GM19328 (cell line): ENCODE data around the gene SERPINB8.

Source experiments
- ATAC-seq: cut with Tn5 transposase; IDR thresholded peaks from one replicate; pipeline ENCODE4 v1.9.1; 2021; ENCODE audit warnings: mild to moderate bottlenecking, moderate library complexity; ENCODE audit not compliant: unreplicated experiment

The SERPINB8 gene

GRCh38 chr18:64002581-64002980 lies 32.7 kb downstream of the SERPINB8 start:
- no peak for ATAC-seq

- no peak for ATAC-seq
Observed at GRCh38 chr18:64009305-64009704, 39.4 kb downstream of the SERPINB8 start.

- ATAC-seq, result no peak
Observed at GRCh38 chr18:64011513-64011912, 41.6 kb downstream of the SERPINB8 start.

GRCh38 chr18:64017870-64018269 lies 48.0 kb downstream of the SERPINB8 start:
- ATAC-seq, result peak; percentile 56

- ATAC-seq, result no peak
Observed at GRCh38 chr18:64019922-64020756, 50.3 kb downstream of the SERPINB8 start.

GRCh38 chr18:64026350-64026749 lies 56.5 kb downstream of the SERPINB8 start:
- no peak for ATAC-seq

GRCh38 chr18:64027931-64028695 lies 58.2 kb downstream of the SERPINB8 start:
- ATAC-seq, result peak; percentile 86

GRCh38 chr18:64029096-64029495 lies 59.2 kb downstream of the SERPINB8 start:
- no peak for ATAC-seq

- ATAC-seq, result no peak
Observed at GRCh38 chr18:64031411-64031810, 61.5 kb downstream of the SERPINB8 start.

GRCh38 chr18:64032312-64032711 lies 62.4 kb downstream of the SERPINB8 start:
- ATAC-seq, result no peak

GRCh38 chr18:64037812-64038414 lies 68.0 kb downstream of the SERPINB8 start:
- ATAC-seq, result peak; percentile 59
